HG03439 (cell line): ENCODE measurements around the gene CFAP157.

Source experiments
- ATAC-seq: cut with Tn5 transposase; IDR thresholded peaks from one replicate; pipeline ENCODE4 v1.9.1; 2021; ENCODE audit warnings: mild to moderate bottlenecking, moderate library complexity; ENCODE audit not compliant: unreplicated experiment

Gene CFAP157

GRCh38 chr9:127714951-127715469 is 8.2 kb downstream of the CFAP157 start:
- no peak for ATAC-seq

- ATAC-seq = peak; percentile 92
These were observed 8.9 kb downstream of the CFAP157 start, which contains the start of the genes PTRH1 and TTC16 for GRCh38 chr9:127715470-127716337. Gene PTRH1 (minus strand): TSS chr9:127715663. CDS start chr9:127715639, 24 bp downstream. Gene TTC16 (plus strand): TSS chr9:127716079. CDS start chr9:127716146, 67 bp downstream.

GRCh38 chr9:127716412-127716811 is 9.6 kb downstream of the CFAP157 start:
- ATAC-seq = no peak

- ATAC-seq = no peak
These were observed 11.0 kb downstream of the CFAP157 start for GRCh38 chr9:127717766-127718165.

- no peak for ATAC-seq
These were observed 13.5 kb downstream of the CFAP157 start for GRCh38 chr9:127720031-127720864.

GRCh38 chr9:127720865-127721227 is 14.1 kb downstream of the CFAP157 start:
- no peak for ATAC-seq

- ATAC-seq = no peak
These were observed 14.6 kb downstream of the CFAP157 start for GRCh38 chr9:127721391-127721821.

- ATAC-seq = no peak
These were observed 15.4 kb downstream of the CFAP157 start for GRCh38 chr9:127722055-127722745.

- no peak for ATAC-seq
These were observed 16.2 kb downstream of the CFAP157 start for GRCh38 chr9:127723013-127723412.

GRCh38 chr9:127723444-127723843 is 16.7 kb downstream of the CFAP157 start:
- ATAC-seq = no peak

- no peak for ATAC-seq
These were observed 17.2 kb downstream of the CFAP157 start for GRCh38 chr9:127724012-127724411.

GRCh38 chr9:127726871-127727270 is 20.1 kb downstream of the CFAP157 start:
- ATAC-seq = no peak

- ATAC-seq = no peak
These were observed 22.0 kb downstream of the CFAP157 start for GRCh38 chr9:127728808-127729207.

- ATAC-seq = no peak
These were observed 22.9 kb downstream of the CFAP157 start for GRCh38 chr9:127729522-127730256.

GRCh38 chr9:127730262-127730661 is 23.5 kb downstream of the CFAP157 start:
- no peak for ATAC-seq

GRCh38 chr9:127730799-127731410 is 24.1 kb downstream of the CFAP157 start:
- ATAC-seq = no peak

- no peak for ATAC-seq
These were observed 25.1 kb downstream of the CFAP157 start for GRCh38 chr9:127731938-127732337.

- no peak for ATAC-seq
These were observed 25.7 kb downstream of the CFAP157 start for GRCh38 chr9:127732444-127732843.

GRCh38 chr9:127733614-127734013 is 26.8 kb downstream of the CFAP157 start:
- ATAC-seq = no peak
